Midbrain (tissue), 1 donor: Measurements from ENCODE around the gene STING1.
"Not testable (repeated sequence)": the region's sequence is repeated elsewhere in the genome, so short reads cannot be mapped to it uniquely, and the experiment has no call there.

Source experiments
- DNase-seq: peaks from one replicate; lab custom pipeline; 2025; lab: John Stamatoyannopoulos, UW

STING1 gene

GRCh38 chr5:139482050-139482889 is at the start of gene STING1:
Gene STING1 (minus strand): TSS chr5:139482758. CDS start chr5:139481704, 1,054 bp downstream.
- peak; percentile 10 for DNase-seq

- DNase-seq = no peak
Measured at GRCh38 chr5:139531772-139532169, 49.2 kb upstream of the STING1 start.

- DNase-seq = not testable (repeated sequence)
Measured at GRCh38 chr5:139530079-139530478, 47.5 kb upstream of the STING1 start.

DNA sequence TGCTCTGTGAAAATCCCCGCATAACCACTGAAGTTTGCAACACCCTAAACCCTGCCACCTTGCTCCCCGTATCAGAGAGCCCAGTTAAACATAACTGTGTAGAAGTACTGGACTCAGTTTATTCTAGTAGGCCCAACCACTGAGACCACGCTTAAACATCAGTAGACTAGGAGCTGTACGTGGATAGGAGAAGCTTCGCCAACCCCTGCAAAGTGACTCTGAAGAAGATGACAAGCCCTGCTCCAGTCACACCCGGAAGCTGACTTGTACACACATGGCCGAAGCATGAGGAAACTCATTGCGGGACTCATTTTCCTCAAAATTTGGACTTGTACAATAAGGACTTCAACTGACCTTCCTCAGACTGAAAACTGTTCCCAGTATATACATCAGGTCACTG is 46.1 kb upstream of the STING1 start:
- not testable (repeated sequence) for DNase-seq

- not testable (repeated sequence) for DNase-seq
Measured at GRCh38 chr5:139527896-139528467, 45.4 kb upstream of the STING1 start.

GRCh38 chr5:139527090-139527470 is 44.5 kb upstream of the STING1 start:
- DNase-seq = not testable (repeated sequence)

DNA sequence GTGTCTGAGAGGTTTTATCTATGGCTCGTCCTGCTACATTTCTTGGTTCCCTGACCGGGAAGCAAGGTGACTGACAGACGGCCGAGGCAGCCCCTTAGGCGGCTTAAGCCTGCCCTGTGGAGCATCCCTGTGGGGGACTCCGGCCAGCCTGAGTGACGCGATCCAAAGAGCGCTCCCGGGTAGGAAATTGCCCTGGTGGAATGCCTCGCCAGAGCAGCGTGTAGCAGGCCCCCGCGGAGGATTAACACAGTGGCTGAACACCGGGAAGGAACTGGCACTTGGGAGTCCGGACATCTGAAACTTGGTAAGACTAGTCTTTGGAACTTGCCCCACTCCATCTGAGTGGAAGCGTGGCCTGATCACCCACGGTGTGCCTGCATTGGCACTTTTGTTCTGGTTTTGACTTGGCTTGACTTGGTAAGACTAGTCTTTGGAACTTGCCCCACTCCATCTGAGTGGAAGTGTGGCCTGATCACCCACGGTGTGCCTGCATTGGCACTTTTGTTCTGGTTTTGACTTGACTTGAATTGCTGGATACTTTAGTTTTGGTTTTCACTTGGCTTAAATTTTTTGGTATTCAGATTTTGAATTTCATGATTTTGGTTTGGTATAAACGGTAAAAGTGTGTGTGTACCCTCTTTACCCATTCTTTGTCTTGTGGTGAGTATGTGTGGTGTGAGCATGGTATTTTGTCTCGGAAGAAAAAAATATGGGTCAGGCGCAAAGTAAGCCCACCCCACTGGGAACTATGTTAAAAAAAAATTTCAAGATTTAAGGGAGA is 43.9 kb upstream of the STING1 start:
- DNase-seq = not testable (repeated sequence)

DNA sequence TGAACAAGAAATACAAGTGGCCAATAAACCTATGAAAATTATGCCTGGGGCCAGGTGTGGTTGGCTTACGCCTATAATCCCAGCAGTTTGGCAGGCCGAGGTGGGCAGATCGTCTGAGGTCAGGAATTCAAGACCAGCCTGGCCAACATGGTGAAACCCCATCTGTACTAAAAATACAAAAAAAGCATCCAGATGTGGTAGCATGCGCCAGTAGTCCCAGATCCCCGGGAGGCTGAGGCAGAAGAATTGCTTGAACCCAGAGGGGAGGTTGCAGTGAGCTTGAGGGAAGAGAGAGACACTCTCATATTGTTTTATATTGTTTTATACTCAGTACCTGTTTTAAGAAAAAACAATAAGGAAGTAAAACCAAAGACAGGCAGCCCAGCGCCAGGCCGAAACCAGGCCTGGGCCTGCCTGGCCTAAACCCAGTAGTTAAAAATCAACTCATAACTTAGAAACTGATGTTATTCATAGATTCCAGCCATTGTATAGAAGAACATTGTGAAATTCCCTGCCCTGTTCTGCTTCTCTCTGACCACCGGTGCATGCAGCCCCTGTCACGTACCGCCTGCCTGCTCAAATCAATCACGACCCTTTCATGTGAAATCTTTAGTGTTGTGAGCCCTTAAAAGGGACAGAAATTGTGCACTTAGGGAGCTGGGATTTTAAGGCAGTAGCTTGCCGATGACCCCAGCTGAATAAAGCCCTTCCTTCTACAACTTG is 43.2 kb upstream of the STING1 start:
- not testable (repeated sequence) for DNase-seq

- DNase-seq = no peak
Measured at GRCh38 chr5:139524940-139525585, 42.5 kb upstream of the STING1 start.

- DNase-seq = no peak
Measured at GRCh38 chr5:139524446-139524845, 41.9 kb upstream of the STING1 start.

GRCh38 chr5:139523635-139524445 is 41.3 kb upstream of the STING1 start:
- DNase-seq = no peak

DNA sequence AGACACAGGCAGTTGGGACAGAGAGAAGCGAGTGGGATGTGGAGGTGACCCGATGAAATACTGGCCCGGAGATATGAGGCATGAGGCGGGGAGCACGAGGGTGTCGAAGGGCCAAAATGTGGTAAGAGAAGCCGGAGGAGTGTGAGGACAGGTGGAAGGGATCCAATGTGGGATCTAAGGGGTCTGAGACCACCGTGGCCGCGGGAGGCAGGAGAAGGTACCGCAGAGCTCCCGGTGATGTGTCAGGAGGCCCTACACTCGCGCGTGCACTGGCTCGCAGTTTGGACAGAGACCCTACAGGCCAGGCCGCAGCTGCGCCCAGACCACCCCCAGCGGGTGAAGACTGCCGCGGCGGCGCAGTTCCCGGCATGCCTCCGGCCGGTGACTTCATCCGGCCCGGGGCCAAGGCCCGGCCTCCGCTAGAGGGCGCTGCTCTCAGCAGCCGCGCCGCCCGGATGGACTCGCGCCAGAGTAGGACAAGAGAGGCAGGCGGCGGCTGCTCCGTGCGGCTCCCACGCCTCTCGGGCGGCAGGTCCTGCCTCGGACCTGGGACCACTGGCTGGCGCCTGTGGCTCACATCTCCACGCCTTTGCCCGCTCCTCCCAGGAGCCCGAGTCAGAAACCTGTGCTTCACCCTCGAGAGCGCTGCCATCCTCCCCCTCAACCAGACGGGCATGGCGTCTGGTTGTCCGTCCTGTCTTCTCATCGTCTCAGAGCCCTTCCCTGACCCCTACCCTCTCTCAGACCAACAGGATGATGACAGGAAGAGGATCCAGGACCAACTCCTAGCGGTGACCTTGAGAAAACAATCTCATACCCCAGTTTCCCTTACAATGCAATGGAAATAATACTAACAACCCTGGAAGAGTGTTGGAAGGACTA is 35.4 kb upstream of the STING1 start:
- peak; percentile 94 for DNase-seq

DNA sequence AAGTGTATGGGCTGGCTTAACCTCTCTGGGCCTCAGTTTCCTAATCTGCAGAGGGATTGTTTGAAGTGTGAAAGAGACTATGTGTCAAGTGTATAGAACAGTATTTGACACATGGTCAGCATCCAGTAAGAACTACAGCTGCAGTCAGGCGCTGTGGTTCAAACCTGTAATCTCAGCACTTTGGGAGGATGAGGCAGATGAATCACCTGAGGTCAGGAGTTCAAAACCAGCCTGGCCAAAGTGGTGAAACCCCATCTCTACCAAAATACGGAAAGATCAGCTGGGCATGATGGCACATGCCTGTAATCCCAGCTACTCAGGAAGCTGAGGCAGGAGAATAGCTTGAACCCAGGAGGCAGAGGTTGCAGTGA is 31.9 kb upstream of the STING1 start:
- DNase-seq = no peak

GRCh38 chr5:139513852-139514485 is 31.4 kb upstream of the STING1 start:
- no peak for DNase-seq

GRCh38 chr5:139513434-139513833 is 30.9 kb upstream of the STING1 start:
- DNase-seq = peak; percentile 64

- DNase-seq = no peak
Measured at GRCh38 chr5:139512786-139513390, 30.3 kb upstream of the STING1 start.

- not testable (repeated sequence) for DNase-seq
Measured at GRCh38 chr5:139504722-139505121, 22.2 kb upstream of the STING1 start.

DNA sequence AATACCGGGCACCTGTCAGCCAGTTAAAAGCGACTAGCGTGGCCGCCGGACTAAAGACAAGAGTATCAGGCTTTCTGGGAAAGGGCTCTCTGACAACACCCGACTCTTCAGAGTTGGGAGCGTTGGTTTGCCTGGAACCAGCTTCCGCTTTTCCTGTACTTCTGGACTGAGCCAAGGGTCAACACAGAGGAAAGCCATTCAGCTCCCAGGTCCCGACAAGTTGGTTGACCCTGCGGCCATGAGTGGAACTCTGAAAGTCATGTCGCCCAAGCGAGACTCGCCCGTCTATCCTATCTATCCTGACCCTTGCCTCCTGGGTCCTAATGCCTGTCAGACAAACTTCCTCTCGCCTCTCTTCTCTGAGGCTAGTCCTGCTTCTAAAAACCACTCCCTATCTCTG is 21.3 kb upstream of the STING1 start:
- DNase-seq = not testable (repeated sequence)
